Renal cortical epithelial cell (primary cell): ENCODE measurements around the gene ZBTB16. TPM values are rescaled to one million over a fixed set of nuclear protein-coding genes. Genes with fewer than 3 reads are reported as not detected.

Source experiments
- DNase-seq: peaks from one replicate; pipeline ENCODE4 v3.0.0-alpha.2; 2011; ENCODE audit warnings: low read depth
- total RNA-seq: library from RNA; depleted of rRNA; stranded (reverse); fragments of >200 nt; gene quantifications from 2 replicates; pipeline ENCODE4 v1.2.3, GENCODE V29; 2014

ZBTB16 gene
- total RNA-seq, 1 donor from 2014 or later = 53.7 TPM

DNA sequence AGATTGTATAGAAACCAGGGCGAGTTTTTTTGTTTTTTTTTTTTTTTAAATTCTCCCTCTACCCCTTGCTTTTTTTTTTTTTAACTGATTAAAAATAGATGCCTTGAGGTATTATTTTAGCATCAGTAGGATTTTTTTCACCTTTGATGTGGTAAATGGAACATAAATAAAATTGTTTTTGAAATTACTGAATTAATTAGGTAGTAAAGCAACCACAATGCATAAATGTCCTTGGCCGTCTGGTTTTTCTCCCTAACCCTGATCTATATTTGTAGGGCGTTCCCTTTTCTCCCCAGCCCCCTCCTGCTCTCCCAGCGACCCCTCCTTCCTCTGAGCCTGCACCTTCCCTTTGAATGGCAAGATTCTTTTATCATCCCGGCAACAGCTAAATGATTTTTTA lies 107.8 kb downstream of the ZBTB16 start:
- no peak for DNase-seq

DNA sequence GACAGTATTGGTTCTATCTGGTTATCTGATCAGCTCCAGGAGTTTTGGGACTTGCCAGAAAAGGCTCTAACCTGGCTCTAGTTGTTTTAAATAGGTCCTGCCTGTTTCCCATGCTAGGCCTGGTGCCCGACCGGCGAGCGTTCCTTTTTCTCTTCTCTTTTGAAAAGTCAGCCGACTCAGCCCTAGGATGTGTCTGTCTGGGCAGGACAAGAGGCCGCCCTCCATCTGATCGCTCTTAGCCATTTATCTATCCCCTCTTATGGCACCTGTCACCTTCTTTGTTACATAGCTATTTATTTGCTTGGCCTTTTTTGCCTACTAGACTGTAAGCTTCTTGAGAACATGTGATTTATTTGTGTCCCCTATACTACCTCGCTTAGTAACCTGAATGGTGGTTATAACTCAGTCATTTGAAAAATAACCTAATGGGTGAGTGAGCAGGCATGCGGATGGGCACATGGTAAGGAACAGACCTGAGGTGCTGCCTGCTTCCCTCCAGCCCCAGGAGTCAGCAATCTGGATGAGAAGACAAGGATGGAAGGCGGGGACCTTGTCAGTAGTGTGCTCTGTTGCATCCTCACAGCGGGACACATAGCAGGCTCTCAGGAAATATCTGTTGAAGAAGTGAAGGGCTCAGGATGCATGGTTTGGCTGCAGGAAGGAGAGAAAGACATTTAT lies 108.4 kb downstream of the ZBTB16 start:
- DNase-seq = peak; percentile 80

DNA sequence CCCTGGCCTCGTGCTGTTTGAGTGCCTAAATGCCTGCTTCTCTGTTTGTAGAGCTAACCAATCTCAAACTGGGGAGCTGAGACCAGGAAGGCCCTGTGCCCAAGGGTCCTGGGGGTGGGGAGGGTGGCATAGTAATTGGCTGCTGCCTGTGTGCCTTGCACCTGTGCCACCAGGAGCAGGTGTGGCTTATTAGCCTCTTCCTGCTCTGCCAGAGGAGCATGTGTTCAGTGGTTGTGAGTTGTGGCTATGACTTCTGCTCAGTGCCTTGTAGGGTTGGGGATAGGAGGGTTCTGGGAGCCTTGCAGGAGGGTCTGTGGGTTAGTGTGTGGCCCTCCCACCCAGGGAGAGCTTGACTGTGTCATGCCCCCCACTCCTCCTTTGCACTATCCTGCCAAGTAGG lies 109.2 kb downstream of the ZBTB16 start:
- no peak for DNase-seq

DNA sequence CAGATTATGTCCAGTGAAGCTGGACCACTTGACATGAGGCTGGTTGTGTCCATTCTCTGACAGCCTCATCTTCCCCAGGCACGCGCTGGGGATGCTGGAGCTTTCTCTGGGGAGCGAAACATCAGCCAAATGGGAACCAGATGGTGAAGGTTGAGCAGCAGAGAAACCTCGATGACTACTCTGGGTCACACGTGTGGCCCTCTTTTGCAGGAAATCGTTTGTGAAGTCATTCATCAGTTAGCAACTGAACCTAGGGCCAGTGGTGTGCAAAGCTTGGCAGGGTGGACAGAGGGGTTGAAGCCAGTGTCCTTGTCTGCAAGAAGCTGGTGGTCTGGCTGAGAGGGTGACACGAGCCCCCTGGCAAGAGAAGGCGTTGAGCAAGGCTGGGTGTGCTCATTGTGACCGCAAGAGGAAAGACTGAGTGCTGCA lies 109.8 kb downstream of the ZBTB16 start:
- DNase-seq = no peak

DNA sequence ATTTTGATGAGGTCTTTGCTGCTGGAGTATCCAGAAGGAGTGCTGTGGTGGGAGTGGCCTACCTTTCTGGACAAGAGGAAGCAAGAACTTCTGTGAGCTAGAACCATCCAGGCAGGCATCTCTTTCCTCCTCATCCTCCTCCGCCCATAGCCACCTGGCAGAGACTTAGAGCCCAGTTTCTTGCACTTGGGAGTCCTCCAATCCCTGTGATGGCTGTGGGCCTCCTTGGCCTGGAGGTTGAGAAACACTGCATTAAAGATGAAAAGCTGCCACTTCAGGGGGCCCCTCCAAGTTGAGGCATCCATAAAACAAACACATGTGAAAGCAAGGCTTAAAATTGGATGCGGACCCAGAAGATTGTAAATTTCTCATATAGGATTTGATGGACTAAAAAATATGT lies 110.3 kb downstream of the ZBTB16 start:
- DNase-seq = no peak

DNA sequence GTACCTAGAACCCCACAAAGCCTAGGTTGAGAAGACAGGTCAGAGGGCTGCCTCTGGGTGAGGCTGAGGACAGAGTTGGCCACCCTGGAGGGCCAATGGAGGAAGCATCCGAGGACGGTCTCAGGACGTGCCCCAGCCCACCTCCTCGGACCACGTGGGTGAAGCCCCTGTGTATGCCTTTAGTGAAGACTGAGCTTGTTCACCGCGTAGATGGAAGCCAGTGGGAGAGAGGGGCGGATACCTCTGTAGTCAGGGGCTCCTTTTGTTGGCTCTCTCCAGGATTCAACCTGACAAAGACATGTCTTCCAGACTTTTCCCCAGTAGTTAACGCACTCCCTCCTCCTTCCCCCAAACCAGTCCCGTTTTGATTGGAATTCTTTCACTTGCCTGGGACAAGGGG lies 110.7 kb downstream of the ZBTB16 start:
- no peak for DNase-seq

DNA sequence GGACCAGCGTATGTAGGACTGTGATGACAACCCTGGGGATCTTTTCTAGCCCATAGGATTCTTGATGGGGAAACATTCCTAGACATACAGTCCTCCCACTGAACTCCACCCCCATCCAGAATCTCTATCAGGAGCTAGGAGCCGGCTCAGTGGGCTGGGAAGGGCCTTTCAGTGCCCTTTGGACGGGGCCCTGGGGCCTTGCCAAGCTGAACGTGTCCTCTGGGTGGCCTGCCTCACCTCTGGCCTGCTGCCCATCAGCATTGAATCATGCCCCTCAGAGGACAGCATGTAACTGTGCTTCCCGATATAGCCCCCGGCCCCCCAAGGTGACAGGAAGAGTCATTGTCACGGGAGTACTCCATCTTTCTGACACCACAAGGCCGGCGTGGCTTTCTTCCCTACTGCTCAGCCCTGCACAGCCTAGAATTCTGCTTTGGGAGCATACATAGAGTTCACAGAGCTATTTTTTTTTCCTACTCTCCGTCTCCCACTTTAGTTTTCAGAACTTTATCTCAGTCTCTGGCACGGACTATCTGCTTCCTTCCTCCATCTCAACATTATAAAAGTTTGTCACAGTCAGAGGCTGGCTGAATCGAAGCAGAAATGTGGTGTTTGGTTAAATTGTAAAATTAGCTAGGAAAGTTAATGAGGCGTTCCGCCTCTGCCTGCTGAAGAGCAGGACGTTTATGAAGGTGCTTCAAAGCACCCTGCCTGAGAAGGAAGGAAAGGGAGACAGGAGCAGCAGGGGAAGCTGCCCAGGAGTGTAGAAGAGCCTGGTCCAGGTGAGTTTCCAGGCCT lies 111.9 kb downstream of the ZBTB16 start:
- peak; percentile 57 for DNase-seq

DNA sequence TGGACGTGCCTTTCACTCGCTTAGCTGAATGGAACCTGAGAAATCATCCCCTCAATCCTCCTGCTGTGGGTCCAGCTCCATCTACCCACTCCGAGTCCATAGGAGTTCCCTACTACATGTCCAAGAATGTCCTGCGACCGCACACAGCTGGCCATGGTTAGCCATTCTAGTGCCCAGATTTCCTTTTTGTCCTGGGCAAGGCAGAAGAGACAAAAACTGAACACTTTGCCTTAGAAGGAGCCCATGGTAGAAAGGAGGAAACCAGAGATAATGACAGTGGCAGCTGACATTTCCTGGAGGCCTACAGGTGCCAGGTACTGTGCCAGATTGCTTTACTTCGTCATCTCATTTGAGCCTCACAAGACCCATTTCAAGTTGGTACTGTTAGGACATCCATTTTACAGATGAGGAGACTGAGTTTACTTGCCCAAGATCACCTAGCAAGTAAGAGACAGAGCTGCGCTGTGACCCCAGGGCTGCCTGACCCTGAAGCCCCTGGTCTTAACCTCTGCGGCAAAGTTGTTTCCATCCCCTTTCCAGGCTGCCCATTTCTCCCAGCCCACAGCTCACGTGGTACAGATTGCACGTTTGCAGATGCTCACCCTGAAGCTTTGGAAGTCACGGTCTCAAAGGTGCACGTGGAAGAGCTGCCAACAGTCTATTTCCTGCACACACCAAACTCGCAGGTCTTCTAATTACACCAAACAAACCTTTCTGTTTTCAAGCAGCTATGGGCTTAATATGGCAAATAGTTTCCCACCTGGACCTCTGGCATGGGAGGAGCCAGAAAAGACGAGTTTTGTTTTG lies 112.7 kb downstream of the ZBTB16 start:
- no peak for DNase-seq

DNA sequence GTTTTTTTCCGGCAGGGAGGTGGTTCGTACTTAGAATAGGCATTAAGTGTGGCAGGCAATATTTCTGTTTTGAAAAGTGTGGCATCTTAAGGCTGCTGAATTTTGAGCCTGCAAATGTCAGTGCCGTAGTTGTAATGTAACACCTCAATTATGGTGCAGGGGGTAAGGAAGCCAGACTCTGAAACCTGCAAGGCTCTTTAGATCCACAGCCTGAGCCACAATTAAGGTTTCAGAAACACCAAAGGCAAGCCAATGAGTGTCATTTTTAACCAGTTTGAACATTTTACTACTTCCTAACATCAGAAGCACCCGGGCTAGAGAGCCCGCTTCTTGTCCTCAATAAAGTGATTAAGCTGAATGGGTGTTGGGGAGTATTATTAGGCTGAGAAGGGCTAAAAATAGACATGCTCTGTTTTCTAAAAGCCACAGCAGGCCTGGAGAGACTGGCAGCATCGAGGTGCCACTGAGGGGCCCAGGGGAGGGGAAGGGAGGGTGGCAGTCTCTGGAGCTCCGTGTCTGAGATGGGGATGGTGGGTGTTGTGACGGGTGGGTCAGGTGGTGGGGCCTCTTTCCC lies 113.4 kb downstream of the ZBTB16 start:
- no peak for DNase-seq

DNA sequence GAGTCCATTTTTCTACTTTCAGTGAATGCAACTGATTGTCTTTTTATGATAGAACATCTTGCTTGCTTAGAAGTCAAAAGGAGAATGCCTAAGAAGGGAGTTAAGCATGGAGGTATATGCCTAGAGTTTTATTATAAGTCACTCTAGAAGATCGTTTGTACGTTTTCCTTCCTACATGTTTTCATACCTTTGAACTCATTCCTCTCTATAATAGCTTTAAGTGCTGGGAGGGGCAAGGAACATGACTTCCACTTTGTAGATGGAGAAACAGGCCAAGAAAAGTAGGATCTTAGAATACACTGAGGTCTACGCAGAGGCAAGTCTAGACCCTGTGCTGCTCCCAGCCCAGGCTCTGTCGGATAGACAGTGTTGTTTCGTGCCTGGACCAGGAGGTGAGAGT lies 114.3 kb downstream of the ZBTB16 start:
- no peak for DNase-seq

DNA sequence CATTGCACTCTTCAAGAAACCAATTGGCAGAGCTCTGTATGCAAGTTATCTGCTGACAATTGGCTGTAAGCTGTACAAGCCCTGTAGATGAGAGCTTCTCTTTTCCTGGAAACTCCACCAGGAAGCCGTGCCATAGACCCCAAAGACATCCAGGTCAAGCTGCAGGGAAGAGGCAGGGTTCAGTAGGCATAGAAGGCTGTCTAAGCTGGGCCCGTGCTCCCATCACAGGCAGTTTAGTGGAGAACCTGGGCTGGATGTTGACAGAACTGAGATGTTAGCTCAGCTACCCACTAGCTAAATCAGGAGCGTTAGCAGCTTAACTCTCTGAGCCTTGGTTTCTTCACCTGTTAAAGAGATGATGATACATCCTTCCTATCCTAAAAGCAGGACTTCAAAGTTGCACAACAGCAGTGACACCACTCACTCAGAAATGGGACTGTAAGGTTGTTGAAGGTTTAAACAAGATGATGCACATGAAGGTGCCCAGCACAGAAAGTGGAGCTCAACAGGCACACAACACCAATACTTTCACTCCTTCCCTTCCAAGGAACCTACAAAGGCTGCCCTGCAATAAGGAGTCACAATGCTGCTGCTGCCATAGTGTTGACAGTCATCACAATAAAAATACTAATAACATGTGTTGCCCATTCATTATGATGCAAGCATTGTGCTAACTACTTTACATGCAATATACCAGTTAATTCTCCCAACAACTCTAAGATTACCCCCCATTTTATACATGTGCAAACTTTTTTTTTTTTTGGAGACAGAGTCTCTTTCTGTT lies 115.4 kb downstream of the ZBTB16 start:
- no peak for DNase-seq

DNA sequence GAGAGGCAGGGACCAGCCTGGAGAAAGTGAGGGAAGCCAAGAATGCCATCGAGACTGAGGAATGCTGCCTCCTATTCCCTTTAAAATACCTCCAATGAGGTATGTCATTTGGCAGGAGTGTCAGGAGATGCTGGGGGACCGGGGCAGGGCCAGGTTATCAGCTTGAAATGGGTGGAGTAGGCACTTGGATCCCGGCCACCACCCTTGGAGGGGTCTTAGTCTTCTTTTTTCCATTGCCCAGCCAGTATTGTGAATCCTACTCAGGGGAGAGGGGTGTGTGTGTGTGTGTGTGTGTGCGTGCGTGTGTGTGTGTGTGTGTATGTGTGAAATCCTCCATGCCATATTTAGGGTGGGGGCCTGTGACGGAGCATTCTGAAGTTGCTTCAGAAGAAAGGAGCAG lies 116.2 kb downstream of the ZBTB16 start:
- no peak for DNase-seq

DNA sequence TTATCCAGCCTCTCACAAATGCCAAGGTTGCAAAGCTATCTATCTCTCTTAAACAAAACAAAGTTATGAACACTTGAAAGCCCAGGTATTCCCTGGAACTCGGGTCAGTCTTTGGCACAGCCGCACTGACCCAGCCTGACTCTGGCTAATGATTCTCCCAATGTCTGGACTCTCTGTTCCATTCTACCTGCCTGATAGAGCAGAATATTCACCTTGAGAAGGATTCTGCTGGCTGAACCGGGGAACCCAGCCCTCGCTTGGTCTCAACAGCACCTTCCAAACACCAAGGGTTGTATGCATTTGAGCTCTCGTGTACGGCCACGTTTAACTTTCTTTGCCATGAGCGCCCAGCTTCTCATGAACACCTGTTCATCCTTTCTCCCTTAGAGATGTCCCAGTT lies 116.8 kb downstream of the ZBTB16 start:
- DNase-seq = peak; percentile 41

DNA sequence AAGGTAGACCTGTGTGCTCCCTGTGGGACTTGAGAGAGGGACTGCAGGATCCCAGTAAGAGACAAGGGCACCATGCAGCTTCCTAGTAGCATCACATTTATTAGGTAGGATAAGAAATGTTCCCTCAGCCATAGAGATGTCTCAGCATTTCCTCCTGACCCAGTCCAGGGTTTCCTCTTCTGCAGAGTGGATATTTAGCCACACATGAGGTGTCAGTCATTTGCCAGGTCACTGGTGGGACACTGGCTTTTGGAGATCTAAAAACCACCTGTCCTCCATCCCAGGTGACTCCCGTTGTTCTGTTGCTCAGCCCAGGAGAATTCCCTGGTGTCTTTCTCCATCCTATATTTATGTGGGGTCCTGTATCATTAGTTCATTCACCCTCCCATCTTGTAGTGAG lies 119.1 kb downstream of the ZBTB16 start:
- DNase-seq = no peak

DNA sequence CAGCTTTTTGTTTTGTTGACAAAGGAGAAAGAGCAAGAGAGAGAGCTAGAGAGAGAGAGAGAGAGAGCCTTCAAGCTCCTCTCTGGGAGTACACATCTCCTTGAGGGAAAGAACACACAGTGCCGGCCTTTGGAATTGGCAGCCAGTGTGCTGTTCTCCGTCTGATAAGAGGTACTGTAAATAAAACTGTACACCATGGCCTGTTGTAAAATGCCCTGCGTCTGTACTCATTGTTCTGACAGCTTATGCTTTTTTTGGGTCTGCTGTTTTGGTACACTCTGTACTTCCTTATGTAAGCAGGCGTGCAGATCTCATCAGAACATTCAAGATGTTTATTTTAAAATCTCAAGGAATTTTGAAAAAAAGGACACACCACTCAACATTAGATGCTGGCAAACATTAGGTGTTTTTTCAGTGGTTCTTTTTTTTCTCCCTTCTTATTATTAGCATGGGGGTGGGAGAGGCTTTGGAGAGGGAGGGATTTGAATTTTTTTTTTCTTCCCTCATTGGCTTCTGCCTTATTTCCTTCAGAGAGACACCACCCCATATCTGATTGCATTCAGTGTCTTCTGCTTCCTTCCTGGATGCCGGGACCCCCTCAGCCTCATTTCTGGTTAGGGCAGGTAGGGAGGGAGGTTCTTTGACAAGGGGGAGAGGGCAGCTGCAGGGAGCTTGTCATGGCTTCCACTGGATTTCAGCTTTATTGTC lies 119.9 kb downstream of the ZBTB16 start:
- peak; percentile 64 for DNase-seq

DNA sequence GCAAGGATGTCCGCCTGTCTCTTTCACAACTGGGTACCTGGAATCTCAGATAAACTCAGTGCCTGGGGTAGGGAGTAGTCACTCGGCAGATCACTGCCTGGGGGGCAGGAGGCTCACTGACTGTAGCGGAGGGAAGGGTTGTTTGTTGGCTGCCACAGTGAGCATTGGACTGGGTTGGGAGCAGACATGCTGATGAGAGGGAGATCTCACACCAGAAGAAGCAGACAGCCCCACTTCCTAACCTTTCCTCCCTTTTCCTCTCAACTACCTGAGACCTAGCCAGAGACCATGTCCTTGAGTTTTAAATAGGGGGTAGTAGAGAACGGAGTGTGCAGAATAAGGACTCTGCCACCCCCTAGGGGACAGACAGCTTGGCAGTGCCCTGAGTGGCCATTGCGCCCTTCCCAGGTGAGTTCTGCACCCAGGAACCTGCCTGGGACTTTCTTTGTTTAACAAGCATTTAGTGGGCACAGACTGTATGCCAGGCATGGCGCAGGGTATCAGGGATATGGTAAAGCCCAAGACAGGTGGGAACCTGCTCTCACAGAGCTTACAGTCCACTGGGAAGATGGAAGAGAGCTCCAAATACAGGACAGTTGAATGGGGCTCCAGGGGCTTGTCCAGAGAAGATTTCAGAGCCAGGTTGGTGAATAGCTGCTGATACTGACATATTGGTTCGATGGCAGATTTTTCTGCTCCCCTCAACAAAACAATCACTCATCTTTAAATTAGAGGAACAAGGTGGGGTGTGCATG lies 121.0 kb downstream of the ZBTB16 start:
- DNase-seq = peak; percentile 52

DNA sequence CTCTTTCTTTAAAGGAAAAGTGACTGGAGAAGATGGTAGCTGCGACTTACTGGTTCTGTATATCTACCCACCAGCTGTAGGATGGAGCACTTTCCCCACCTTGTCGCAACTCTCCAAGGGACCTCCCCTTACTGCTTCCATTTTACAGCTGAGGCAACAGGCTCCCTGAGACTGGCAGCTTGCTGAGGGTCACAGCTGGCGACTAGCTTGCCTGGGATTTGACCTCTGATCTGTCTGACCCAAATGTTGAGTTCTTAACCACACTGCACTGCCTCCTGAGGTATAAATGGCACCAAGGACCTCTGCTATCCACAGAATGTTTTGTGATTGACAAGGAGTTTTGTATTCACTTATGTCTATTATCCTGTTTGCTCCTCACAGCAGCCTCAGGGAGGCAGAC lies 121.7 kb downstream of the ZBTB16 start:
- no peak for DNase-seq

DNA sequence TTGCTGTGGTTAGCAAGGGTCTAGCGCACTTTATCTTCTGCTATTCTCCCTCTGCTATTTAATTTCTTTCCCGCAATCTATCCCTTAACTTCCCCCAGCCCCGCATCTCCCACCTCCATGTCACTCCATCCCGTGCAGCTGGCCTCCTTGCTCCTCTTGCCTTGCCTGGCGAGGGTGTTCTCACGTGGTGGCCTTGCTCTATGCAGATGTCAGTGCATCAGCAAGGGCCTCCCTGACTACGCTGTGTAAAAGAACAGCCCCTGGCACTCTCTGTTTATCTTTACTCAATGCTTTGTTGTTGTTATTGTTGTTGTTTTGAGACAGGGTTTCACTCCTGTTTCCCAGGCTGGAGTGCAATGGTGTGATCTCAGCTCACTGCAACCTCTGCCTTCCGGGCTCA lies 122.2 kb downstream of the ZBTB16 start:
- DNase-seq = no peak

DNA sequence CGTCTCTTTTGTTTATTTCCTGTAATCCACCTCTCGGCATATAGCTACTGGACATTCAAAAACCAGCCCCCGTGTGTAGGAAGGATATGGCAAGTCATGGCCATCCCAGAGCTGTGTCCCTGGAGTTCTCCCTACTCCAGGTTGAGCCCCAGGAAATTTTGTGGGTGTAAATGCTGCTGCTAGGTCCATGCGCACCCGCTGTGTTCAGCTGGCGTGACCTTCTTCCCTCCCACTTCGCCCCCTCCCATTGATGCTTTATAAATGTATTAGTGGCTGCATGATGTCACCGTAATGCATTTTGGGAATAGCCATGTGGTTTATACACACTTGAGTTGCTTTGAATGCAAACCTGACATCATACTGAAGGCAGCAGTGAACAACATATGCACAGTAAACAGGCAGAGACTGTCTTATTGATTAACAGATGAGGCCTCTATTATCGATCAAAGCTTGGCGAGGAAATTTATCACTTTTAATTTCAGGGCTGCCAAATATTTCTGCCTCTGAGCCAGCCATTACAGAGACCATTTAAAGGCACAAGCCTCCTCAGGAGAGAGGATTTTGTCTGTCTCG lies 123.0 kb downstream of the ZBTB16 start:
- DNase-seq = no peak

DNA sequence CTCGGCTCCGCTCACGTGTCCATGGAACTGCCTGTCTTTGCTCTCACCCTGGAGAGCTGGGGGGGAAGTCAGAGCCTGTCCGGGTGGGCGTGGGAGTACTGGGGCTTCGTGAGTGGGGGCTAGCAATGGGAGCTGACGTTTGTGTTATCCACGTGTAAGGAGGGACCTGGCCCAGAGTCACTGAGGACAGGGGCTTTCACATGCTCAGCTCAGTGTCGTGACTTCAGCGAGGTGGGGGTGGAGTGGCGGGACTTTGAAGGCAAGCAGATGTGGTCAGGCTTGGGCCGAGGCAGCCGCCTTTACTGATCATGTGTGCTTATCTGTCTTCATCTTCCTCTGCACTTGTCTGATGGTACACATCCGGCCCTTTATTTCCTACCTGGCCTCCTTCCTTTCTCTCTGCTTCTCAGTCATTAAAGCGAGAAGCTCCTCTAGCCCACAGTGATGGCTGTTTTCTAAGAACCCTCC lies 123.6 kb downstream of the ZBTB16 start:
- DNase-seq = no peak
